GM19463 (cell line): ENCODE results near the gene MAGEA11.
"Not testable (repeated sequence)": the region's sequence is repeated elsewhere in the genome, so short reads cannot be mapped to it uniquely, and the experiment has no call there.

Source experiments
- ATAC-seq: cut with Tn5 transposase; IDR thresholded peaks from one replicate; pipeline ENCODE4 v1.9.1; 2021; ENCODE audit warnings: mild to moderate bottlenecking, moderate library complexity; ENCODE audit not compliant: unreplicated experiment

Gene MAGEA11

GRCh38 chrX:149711545-149712236 is at the start of gene MAGEA11:
Gene MAGEA11 (plus strand): TSS chrX:149712060. CDS start chrX:149713160, 1,100 bp downstream.
- no peak for ATAC-seq

- ATAC-seq = not testable (repeated sequence)
These were observed 36.8 kb upstream of the MAGEA11 start for GRCh38 chrX:149675088-149675487.

- not testable (repeated sequence) for ATAC-seq
These were observed 36.3 kb upstream of the MAGEA11 start for GRCh38 chrX:149675554-149675953.

GRCh38 chrX:149679164-149679678 is 32.6 kb upstream of the MAGEA11 start:
- ATAC-seq = not testable (repeated sequence)

GRCh38 chrX:149681182-149681581 is 30.7 kb upstream of the MAGEA11 start:
- no peak for ATAC-seq

GRCh38 chrX:149682031-149682430 is 29.8 kb upstream of the MAGEA11 start:
- ATAC-seq = no peak

- no peak for ATAC-seq
These were observed 28.6 kb upstream of the MAGEA11 start for GRCh38 chrX:149682956-149683947.

GRCh38 chrX:149683966-149684730 is 27.7 kb upstream of the MAGEA11 start:
- no peak for ATAC-seq

- ATAC-seq = no peak
These were observed 23.9 kb upstream of the MAGEA11 start for GRCh38 chrX:149687991-149688390.

- ATAC-seq = no peak
These were observed 23.3 kb upstream of the MAGEA11 start for GRCh38 chrX:149688552-149688951.

GRCh38 chrX:149691794-149692193 is 20.1 kb upstream of the MAGEA11 start:
- no peak for ATAC-seq

- ATAC-seq = not testable (repeated sequence)
These were observed 19.1 kb upstream of the MAGEA11 start for GRCh38 chrX:149692686-149693272.

- no peak for ATAC-seq
These were observed 12.1 kb upstream of the MAGEA11 start for GRCh38 chrX:149699761-149700160.

- ATAC-seq = no peak
These were observed 7.2 kb upstream of the MAGEA11 start for GRCh38 chrX:149704664-149705063.

GRCh38 chrX:149707147-149707901 is 4.5 kb upstream of the MAGEA11 start:
- ATAC-seq = no peak

GRCh38 chrX:149712831-149713230 is 971 bp downstream of the MAGEA11 start:
- ATAC-seq = no peak

- ATAC-seq = no peak
These were observed 1.6 kb downstream of the MAGEA11 start for GRCh38 chrX:149713279-149714050.

- peak; percentile 77 for ATAC-seq
These were observed 3.6 kb downstream of the MAGEA11 start for GRCh38 chrX:149715468-149715867.

- no peak for ATAC-seq
These were observed 4.8 kb downstream of the MAGEA11 start for GRCh38 chrX:149716632-149717031.
